Caki2 (cell line): ENCODE data around the gene GPX4. TPM values are rescaled to one million over a fixed set of nuclear protein-coding genes. Genes with fewer than 3 reads are reported as not detected.

Source experiments
- DNase-seq: peaks from one replicate; pipeline ENCODE4 v3.0.0-alpha.2; 2015; ENCODE audit warnings: low read depth
- in situ Hi-C: cut with HindIII; loops from 2 replicates; pipeline ENCODE4 v1.10.0; 2016; ENCODE audit warnings: low sequenced_read_pairs, low pct_unique_long_range_greater_than_20kb, mixed read lengths
- total RNA-seq: library from RNA; depleted of rRNA; stranded (reverse); fragments of >200 nt; shearing (Covaris generic); gene quantifications from 2 replicates; pipeline ENCODE4 v1.2.3, GENCODE V29; 2014; ENCODE audit warnings: low replicate concordance; rRNA removed

Gene GPX4
- total RNA-seq, 1 experiment from 2014 or later, result 693 TPM

GRCh38 chr19:1153891-1154730 lies 50.3 kb downstream of the GPX4 start:
- no peak for DNase-seq
- in situ Hi-C loops, result no loop called here

GRCh38 chr19:1154731-1155351 lies 51.0 kb downstream of the GPX4 start:
- DNase-seq, result no peak
- in situ Hi-C loops, result no loop called here

GRCh38 chr19:1155352-1156304 lies 51.8 kb downstream of the GPX4 start:
- DNase-seq, result no peak
- in situ Hi-C loops, result no loop called here

Other genes with a start within 250 kb of the GPX4 start
- 6.8 and 9.9 TPM in 2 replicates for gene CFD, start 244.3 kb upstream of the GPX4 start, total RNA-seq
- 17.3 and 26.9 TPM in 2 replicates for gene MED16, start 210.8 kb upstream of the GPX4 start, total RNA-seq
- not detected in 2 replicates for gene RNU6-9, start 210.5 kb upstream of the GPX4 start, total RNA-seq
- gene R3HDM4, start 190.8 kb upstream of the GPX4 start, total RNA-seq, result 6.2 and 34.0 TPM in 2 replicates
- not detected in 2 replicates for gene KISS1R, start 186.7 kb upstream of the GPX4 start, total RNA-seq
- 7.8 and 12.2 TPM in 2 replicates for gene ARID3A, start 178.0 kb upstream of the GPX4 start, total RNA-seq
- gene WDR18, start 119.6 kb upstream of the GPX4 start, total RNA-seq, result 99.1 and 111 TPM in 2 replicates
- gene GRIN3B, start 103.6 kb upstream of the GPX4 start, total RNA-seq, result not detected in 2 replicates
- gene TMEM259, start 82.9 kb upstream of the GPX4 start, total RNA-seq, result 61.5 and 120 TPM in 2 replicates
- not detected in 2 replicates for gene RNU6-2, start 82.5 kb upstream of the GPX4 start, total RNA-seq
- 78.5 and 93.1 TPM in 2 replicates for gene CNN2, start 77.4 kb upstream of the GPX4 start, total RNA-seq
- gene ABCA7, start 63.9 kb upstream of the GPX4 start, total RNA-seq, result 10.5 and 32.1 TPM in 2 replicates
- 17.3 and 36.7 TPM in 2 replicates for gene ARHGAP45, start 36.8 kb upstream of the GPX4 start, total RNA-seq
- gene POLR2E, start 8.6 kb upstream of the GPX4 start, total RNA-seq, result 119 and 180 TPM in 2 replicates
- 20.1 and 23.7 TPM in 2 replicates for gene SBNO2, start 70.3 kb downstream of the GPX4 start, total RNA-seq
- 74.2 and 78.3 TPM in 2 replicates for gene STK11, start 101.8 kb downstream of the GPX4 start, total RNA-seq
- gene CBARP, start 134.0 kb downstream of the GPX4 start, total RNA-seq, result 0.24 and 1.9 TPM in 2 replicates
- 17.9 and 24.9 TPM in 2 replicates for gene ATP5F1D, start 137.8 kb downstream of the GPX4 start, total RNA-seq
- 5.8 and 7.6 TPM in 2 replicates for gene MIDN, start 144.6 kb downstream of the GPX4 start, total RNA-seq
- gene CIRBP, start 165.3 kb downstream of the GPX4 start, total RNA-seq, result 51.1 and 84.1 TPM in 2 replicates
- gene FAM174C, start 171.5 kb downstream of the GPX4 start, total RNA-seq, result 24.8 and 29.5 TPM in 2 replicates
- gene EFNA2, start 181.9 kb downstream of the GPX4 start, total RNA-seq, result not detected in 2 replicates